ENCODE data around the gene GPATCH2L.
A peak's percentile ranks its signal among the peaks of the same experiment; 100 is the strongest.

GPATCH2L gene

GRCh38 chr14:76237349-76237990 lies 85.7 kb downstream of the GPATCH2L start:
- H3K9me3 ChIP-seq (ENCODE audit: severe bottlenecking): no peaks in the 10 kb centered on the region
- H3K36me3 ChIP-seq (ENCODE audit: low read depth): no peaks in the 10 kb centered on the region
- ATAC-seq (ENCODE audit: low read depth) (no peak), DNase-seq (ENCODE audit: low spot score) (no peak)
- no peak for TF ChIP-seq CTCF (IDR thresholded peaks at IDR 0.05; ENCODE audit: poor library complexity, severe bottlenecking)
- H3K27ac ChIP-seq (ENCODE audit: poor library complexity, severe bottlenecking): no peak overlapping the region
- no peaks in the 10 kb centered on the region for H3K27me3 ChIP-seq (ENCODE audit: insufficient read depth, poor library complexity, severe bottlenecking)
- no peaks in the 10 kb centered on the region for H3K4me1 ChIP-seq (ENCODE audit: insufficient read depth, poor library complexity, severe bottlenecking)
- H3K4me3 ChIP-seq (ENCODE audit: severe bottlenecking): no peak overlapping the region

DNA sequence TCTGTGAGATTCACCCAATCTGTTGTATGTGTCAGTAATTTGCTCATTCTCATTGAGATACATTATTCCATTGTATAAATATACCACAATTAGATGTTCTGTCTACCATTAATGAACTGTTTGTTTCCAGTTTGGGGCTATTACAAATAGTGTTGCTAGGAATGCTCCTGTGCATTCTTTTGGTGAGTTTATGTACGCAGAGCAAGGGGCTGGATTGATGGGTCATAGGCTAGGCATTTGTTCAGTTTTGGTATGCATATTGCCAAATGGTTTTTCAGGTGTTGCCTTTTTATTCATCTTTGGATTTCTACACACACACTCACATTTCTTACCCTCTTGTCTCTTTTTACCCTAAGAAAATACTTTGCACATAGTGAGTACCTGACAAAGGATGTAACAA lies 93.4 kb downstream of the GPATCH2L start:
- Histone ChIP-seq H3K27ac (ENCODE audit: poor library complexity, severe bottlenecking) (no peak overlapping the region), H3K36me3 (ENCODE audit: low read depth) (no peaks in the 10 kb centered on the region), H3K4me3 (ENCODE audit: severe bottlenecking) (no peak overlapping the region), H3K4me1 (ENCODE audit: insufficient read depth, poor library complexity, severe bottlenecking) (no peaks in the 10 kb centered on the region), H3K27me3 (ENCODE audit: insufficient read depth, poor library complexity, severe bottlenecking) (no peaks in the 10 kb centered on the region), H3K9me3 (ENCODE audit: severe bottlenecking) (no peaks in the 10 kb centered on the region)
- DNase-seq (ENCODE audit: low spot score): no peak
- no peak for TF ChIP-seq CTCF (IDR thresholded peaks at IDR 0.05; ENCODE audit: poor library complexity, severe bottlenecking)
- peak; percentile 92 for ATAC-seq (ENCODE audit: low read depth)

DNA sequence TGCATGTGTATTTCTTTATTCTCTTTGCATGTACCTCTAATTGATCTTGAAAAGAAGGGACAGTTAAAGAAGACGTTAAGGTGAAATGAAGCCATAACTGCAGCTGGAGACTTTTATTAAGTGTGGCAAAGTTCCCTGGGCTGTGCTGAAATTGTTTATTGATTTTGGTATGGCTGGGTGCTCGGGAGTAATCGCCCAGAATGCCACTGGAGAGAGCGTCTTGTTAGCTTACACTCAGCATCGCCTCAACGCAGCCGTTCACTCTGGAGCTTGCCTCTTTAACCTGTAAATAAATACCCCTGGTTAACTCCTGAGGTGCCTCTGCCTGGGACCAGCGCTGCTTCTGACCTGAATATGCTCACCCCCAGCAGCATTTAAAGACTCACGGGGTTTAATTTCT lies 98.6 kb downstream of the GPATCH2L start:
- Histone ChIP-seq H3K27ac (ENCODE audit: poor library complexity, severe bottlenecking) (no peak overlapping the region), H3K9me3 (ENCODE audit: severe bottlenecking) (no peaks in the 10 kb centered on the region), H3K27me3 (ENCODE audit: insufficient read depth, poor library complexity, severe bottlenecking) (peaks cover 5% of the 10 kb centered on the region), H3K4me3 (ENCODE audit: severe bottlenecking) (no peak overlapping the region), H3K36me3 (ENCODE audit: low read depth) (no peaks in the 10 kb centered on the region), H3K4me1 (ENCODE audit: insufficient read depth, poor library complexity, severe bottlenecking) (no peaks in the 10 kb centered on the region)
- DNase-seq (ENCODE audit: low spot score): no peak
- no peak for ATAC-seq (ENCODE audit: low read depth)
- no peak for TF ChIP-seq CTCF (IDR thresholded peaks at IDR 0.05; ENCODE audit: poor library complexity, severe bottlenecking)

- DNase-seq (ENCODE audit: low spot score): no peak
- Histone ChIP-seq H3K27me3 (ENCODE audit: insufficient read depth, poor library complexity, severe bottlenecking) (peaks cover 5% of the 10 kb centered on the region), H3K9me3 (ENCODE audit: severe bottlenecking) (no peaks in the 10 kb centered on the region), H3K36me3 (ENCODE audit: low read depth) (no peaks in the 10 kb centered on the region), H3K4me1 (ENCODE audit: insufficient read depth, poor library complexity, severe bottlenecking) (no peaks in the 10 kb centered on the region), H3K27ac (ENCODE audit: poor library complexity, severe bottlenecking) (no peak overlapping the region), H3K4me3 (ENCODE audit: severe bottlenecking) (no peak overlapping the region)
- no peak for TF ChIP-seq CTCF (IDR thresholded peaks at IDR 0.05; ENCODE audit: poor library complexity, severe bottlenecking)
- ATAC-seq (ENCODE audit: low read depth): no peak
These were observed 100.7 kb downstream of the GPATCH2L start for GRCh38 chr14:76252471-76252870.

DNA sequence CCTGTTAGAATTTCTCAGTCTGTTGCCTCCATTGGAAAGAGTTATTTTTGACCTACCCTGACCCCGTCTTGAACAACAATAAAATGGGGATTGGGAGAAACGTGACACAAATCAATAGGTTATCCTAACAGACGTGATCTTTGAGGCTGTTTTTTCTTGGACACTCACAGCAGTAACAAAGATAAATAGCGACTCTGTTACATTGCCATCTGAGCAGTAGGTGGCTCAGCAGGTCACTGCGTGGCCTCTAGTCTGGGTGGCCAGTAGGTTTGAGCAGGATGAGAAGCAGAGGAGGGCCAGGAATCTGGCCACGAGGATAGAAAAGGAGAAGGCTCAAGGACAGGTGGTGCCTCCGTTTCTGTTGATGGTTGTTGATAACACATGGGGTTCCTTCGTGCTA lies 101.4 kb downstream of the GPATCH2L start:
- H3K9me3 ChIP-seq (ENCODE audit: severe bottlenecking): no peaks in the 10 kb centered on the region
- no peaks in the 10 kb centered on the region for H3K36me3 ChIP-seq (ENCODE audit: low read depth)
- H3K27me3 ChIP-seq (ENCODE audit: insufficient read depth, poor library complexity, severe bottlenecking): peaks cover 5% of the 10 kb centered on the region
- ATAC-seq (ENCODE audit: low read depth): no peak
- TF ChIP-seq CTCF (IDR thresholded peaks at IDR 0.05; ENCODE audit: poor library complexity, severe bottlenecking): no peak
- no peak overlapping the region for H3K4me3 ChIP-seq (ENCODE audit: severe bottlenecking)
- no peak overlapping the region for H3K27ac ChIP-seq (ENCODE audit: poor library complexity, severe bottlenecking)
- no peak for DNase-seq (ENCODE audit: low spot score)
- H3K4me1 ChIP-seq (ENCODE audit: insufficient read depth, poor library complexity, severe bottlenecking): no peaks in the 10 kb centered on the region

All from RWPE2 (cell line).